OCI-LY7 (cell line): ENCODE measurements around the gene SLC6A16. TPM values are rescaled to one million over a fixed set of nuclear protein-coding genes. Genes with fewer than 3 reads are reported as not detected.
A peak's percentile ranks its signal among the peaks of the same experiment; 100 is the strongest.

Experiments used
- BruUV-seq: library from RNA; stranded (reverse); fragments of 400-500 nt; replicated peaks from 2 replicates; lab custom pipeline; 2021; lab: Mats Ljungman, UMichigan
- CTCF ChIA-PET: fragments of 300-600 bp; sonication (Branson Sonifier 250); formaldehyde crosslinking; loops from one replicate; lab custom pipeline; 2022; ENCODE audit warnings: antibody characterized with exemption; ENCODE audit not compliant: unreplicated experiment; lab: Charles Lee
- POLR2A ChIA-PET: fragments of 300-600 bp; sonication (Branson Sonifier 250); formaldehyde crosslinking; loops from one replicate; lab custom pipeline; 2022; ENCODE audit warnings: antibody characterized with exemption; lab: Charles Lee
- DNase-seq: peaks from one replicate; pipeline ENCODE4 v3.0.0-alpha.2; 2015; ENCODE audit warnings: low spot score
- H2AFZ ChIP-seq: fragments of 200-600 bp; sonication (generic), shearing (Covaris generic); 2 replicates; pipeline ENCODE4 v1.6.1; 2014; ENCODE audit warnings: mild to moderate bottlenecking, antibody characterized with exemption, low read length, moderate library complexity
- H3K27ac ChIP-seq: fragments of 200-600 bp; sonication (generic); 2 replicates; pipeline ENCODE4 v1.5.1; 2014; ENCODE audit warnings: mixed run types, low read depth, mild to moderate bottlenecking, moderate library complexity, low read length, inconsistent platforms; ENCODE audit not compliant: poor library complexity, severe bottlenecking
- H3K36me3 ChIP-seq: fragments of 200-600 bp; sonication (generic); 2 replicates; pipeline ENCODE4 v1.6.1; 2014; ENCODE audit warnings: mild to moderate bottlenecking, antibody characterized with exemption, low read length, moderate library complexity, mixed read lengths; ENCODE audit not compliant: insufficient read depth
- H3K4me1 ChIP-seq: fragments of 200-600 bp; sonication (generic); 2 replicates; pipeline ENCODE4 v1.5.1; 2014; ENCODE audit warnings: mild to moderate bottlenecking, low read length; ENCODE audit not compliant: insufficient read depth, poor library complexity, severe bottlenecking
- H3K4me2 ChIP-seq: fragments of 200-600 bp; sonication (generic); 2 replicates; pipeline ENCODE4 v1.6.1; 2014; ENCODE audit warnings: mild to moderate bottlenecking, low read length
- H3K4me3 ChIP-seq: fragments of 200-600 bp; sonication (generic); 2 replicates; pipeline ENCODE4 v1.5.1; 2014; ENCODE audit warnings: mild to moderate bottlenecking, low read depth, low read length; ENCODE audit not compliant: poor library complexity, severe bottlenecking
- H3K79me2 ChIP-seq: fragments of 200-600 bp; sonication (generic); 2 replicates; pipeline ENCODE4 v1.6.1; 2016; ENCODE audit warnings: low read depth, mild to moderate bottlenecking, low read length, moderate library complexity, mixed read lengths; ENCODE audit not compliant: insufficient read depth
- H3K9me2 ChIP-seq: fragments of 200-600 bp; sonication (generic); 2 replicates; pipeline ENCODE4 v1.6.1; 2016; ENCODE audit warnings: mild to moderate bottlenecking, low read length, mixed read lengths; ENCODE audit not compliant: insufficient read depth
- H3K9me3 ChIP-seq: fragments of 200-600 bp; sonication (generic); 2 replicates; pipeline ENCODE4 v1.6.1; 2014; ENCODE audit warnings: mild to moderate bottlenecking, mixed run types, low read length, mixed read lengths
- H4K20me1 ChIP-seq: fragments of 200-600 bp; sonication (generic); 2 replicates; pipeline ENCODE4 v1.6.1; 2014; ENCODE audit warnings: mild to moderate bottlenecking, antibody characterized with exemption, low read length, moderate library complexity, mixed read lengths; ENCODE audit not compliant: insufficient read depth
- CTCF ChIP-seq: fragments of 200-600 bp; sonication (generic); conservative IDR thresholded peaks from 2 replicates; pipeline ENCODE4 v1.5.1; 2014; ENCODE audit warnings: mild to moderate bottlenecking, antibody characterized with exemption, low read length, moderate library complexity, mixed read lengths
- EZH2phosphoT487 ChIP-seq: fragments of 200-600 bp; sonication (generic); IDR thresholded peaks from 2 replicates; pipeline ENCODE4 v1.6.1; 2018; ENCODE audit warnings: low read depth, borderline replicate concordance, mild to moderate bottlenecking, mixed run types, antibody characterized with exemption, low read length, moderate library complexity, mixed read lengths
- intact Hi-C: fragments of 100-400 bp; cut with micrococcal nuclease; formaldehyde crosslinking; loops from one replicate; pipeline ENCODE4 v1.10.0; 2022; ENCODE audit not compliant: unreplicated experiment
- total RNA-seq, 2 experiments: library from RNA; depleted of rRNA in 1 of 2; stranded (reverse); fragments of >200 nt in 1 of 2; shearing (Covaris generic) in 1 of 2; gene quantifications; 2 replicates each; pipeline ENCODE4 v1.2.3, GENCODE V29; 2014 to 2022

The SLC6A16 gene
- total RNA-seq, 2 experiments from 2014 or later: 2.8 to 15.8 TPM

- intact Hi-C loops: no loop called here
- CTCF ChIA-PET: no interaction called here
- Histone ChIP-seq H3K4me2 (no peak overlapping the region), H2AFZ (no peak overlapping the region), H3K27ac (no peak overlapping the region), H4K20me1 (peaks cover 10% of the 10 kb centered on the region; the same call in 1 of the 2 replicates), H3K36me3 (peaks cover 67% of the 10 kb centered on the region), H3K4me1 (peaks cover 43% of the 10 kb centered on the region), H3K4me3 (no peak overlapping the region), H3K79me2 (peaks cover 8% of the 10 kb centered on the region), H3K9me3 (no peaks in the 10 kb centered on the region), H3K9me2 (no peaks in the 10 kb centered on the region)
- no TSS peak for BruUV-seq
- no peak for TF ChIP-seq CTCF
- no peak for TF ChIP-seq EZH2phosphoT487
- no peak for DNase-seq
- POLR2A ChIA-PET: interaction anchor here (0.7 kb wide), 1 partner anchor 48 kb away, joined by 3 read pairs; no protein-coding TSS in a partner anchor
Observed at GRCh38 chr19:49342291-49342721, 17.3 kb upstream of the SLC6A16 start.

- no peak for DNase-seq
- Histone ChIP-seq H3K36me3 (peaks cover 69% of the 10 kb centered on the region), H4K20me1 (peaks cover 10% of the 10 kb centered on the region; the same call in 1 of the 2 replicates), H3K4me1 (peaks cover 52% of the 10 kb centered on the region), H3K27ac (peak overlapping the region; percentile 98), H3K9me3 (no peaks in the 10 kb centered on the region), H3K4me3 (peak overlapping the region; percentile 76), H3K9me2 (no peaks in the 10 kb centered on the region), H3K4me2 (peak overlapping the region; percentile 100), H3K79me2 (peaks cover 20% of the 10 kb centered on the region), H2AFZ (no peak overlapping the region)
- ChIA-PET CTCF (no interaction called here), POLR2A (no interaction called here)
- intact Hi-C loops: loop anchor here (1.0 to 2.0 kb wide), 2 partner anchors 25 to 50 kb away; no protein-coding TSS in a partner anchor
- no peak for TF ChIP-seq CTCF
- TF ChIP-seq EZH2phosphoT487: no peak
- no TSS peak for BruUV-seq
Observed at GRCh38 chr19:49340865-49341718, 16.1 kb upstream of the SLC6A16 start.
